Suprapubic skin (tissue), 4 donors: ENCODE measurements around the gene NANOGP8.

Experiments used
- EP300 ChIP-seq: sonication (generic); formaldehyde crosslinking; IDR thresholded peaks from one replicate; pipeline ENCODE4 v1.6.1; 2017; ENCODE audit warnings: antibody characterized with exemption
- POLR2A ChIP-seq, 2 donors: fragments of 450-650 bp; IDR thresholded peaks; one replicate each; pipeline ENCODE4 v1.6.1; 2017; ENCODE audit warnings: antibody characterized with exemption in 2 of 2, mild to moderate bottlenecking in 2 of 2, moderate library complexity in 2 of 2
- POLR2AphosphoS5 ChIP-seq, 3 donors: sonication (generic); formaldehyde crosslinking; IDR thresholded peaks; one replicate each; pipeline ENCODE4 v1.6.1; 2017; ENCODE audit warnings: antibody characterized with exemption in 3 of 3
- TF ChIP-seq, protein P1 (sequence below), 2 donors: fragments of 200-600 bp in 1 of 2; fragments of 450-650 bp in 1 of 2; sonication (generic) in 1 of 2; IDR thresholded peaks; one replicate each; pipeline ENCODE4 v1.5.1; 2016 to 2019; ENCODE audit warnings: antibody characterized with exemption in 2 of 2, mild to moderate bottlenecking in 1 of 2, moderate library complexity in 1 of 2

DNA sequence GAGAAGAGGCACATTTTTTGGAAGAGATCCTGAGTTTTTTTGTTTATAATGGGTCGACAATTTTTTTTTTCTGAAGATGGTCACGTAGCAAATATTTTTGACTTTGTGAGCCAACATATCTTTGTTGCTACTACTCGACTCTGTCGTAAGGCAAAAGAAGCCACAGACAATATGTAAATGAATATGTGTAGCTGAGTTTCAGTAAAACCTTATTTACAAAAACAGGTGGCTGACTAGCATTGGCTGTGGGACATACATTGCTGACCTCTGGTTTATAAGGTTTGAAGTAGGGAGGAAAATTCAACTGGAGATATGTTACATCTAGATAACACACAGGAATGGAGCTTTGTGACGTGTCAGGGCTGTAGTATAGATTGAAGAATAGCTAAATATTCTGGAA is 22.5 kb upstream of the NANOGP8 start:
- TF ChIP-seq, protein P1, sequence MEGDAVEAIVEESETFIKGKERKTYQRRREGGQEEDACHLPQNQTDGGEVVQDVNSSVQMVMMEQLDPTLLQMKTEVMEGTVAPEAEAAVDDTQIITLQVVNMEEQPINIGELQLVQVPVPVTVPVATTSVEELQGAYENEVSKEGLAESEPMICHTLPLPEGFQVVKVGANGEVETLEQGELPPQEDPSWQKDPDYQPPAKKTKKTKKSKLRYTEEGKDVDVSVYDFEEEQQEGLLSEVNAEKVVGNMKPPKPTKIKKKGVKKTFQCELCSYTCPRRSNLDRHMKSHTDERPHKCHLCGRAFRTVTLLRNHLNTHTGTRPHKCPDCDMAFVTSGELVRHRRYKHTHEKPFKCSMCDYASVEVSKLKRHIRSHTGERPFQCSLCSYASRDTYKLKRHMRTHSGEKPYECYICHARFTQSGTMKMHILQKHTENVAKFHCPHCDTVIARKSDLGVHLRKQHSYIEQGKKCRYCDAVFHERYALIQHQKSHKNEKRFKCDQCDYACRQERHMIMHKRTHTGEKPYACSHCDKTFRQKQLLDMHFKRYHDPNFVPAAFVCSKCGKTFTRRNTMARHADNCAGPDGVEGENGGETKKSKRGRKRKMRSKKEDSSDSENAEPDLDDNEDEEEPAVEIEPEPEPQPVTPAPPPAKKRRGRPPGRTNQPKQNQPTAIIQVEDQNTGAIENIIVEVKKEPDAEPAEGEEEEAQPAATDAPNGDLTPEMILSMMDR (IDR thresholded peaks at IDR 0.05), result no peak
- TF ChIP-seq POLR2AphosphoS5 (IDR thresholded peaks at IDR 0.05), result no peak
- no peak for TF ChIP-seq POLR2A (IDR thresholded peaks at IDR 0.05)
- TF ChIP-seq EP300, result no peak
